GM12878 (cell line): Measurements from ENCODE around the gene PRRG4. TPM values are rescaled to one million over a fixed set of nuclear protein-coding genes. Genes with fewer than 3 reads are reported as not detected.

Experiments
- NFYA ChIP-seq: IDR thresholded peaks from 2 replicates; pipeline ENCODE4 v1.6.1; 2011; ENCODE audit warnings: low read depth, mild to moderate bottlenecking, low read length, improper control_type of control experiment, borderline replicate concordance
- PML ChIP-seq: IDR thresholded peaks from 2 replicates; pipeline ENCODE4 v1.6.1; 2012; ENCODE audit warnings: low read length, inconsistent platforms
- POU2F2 ChIP-seq: IDR thresholded peaks from 3 replicates; pipeline ENCODE4 v1.6.1; 2011; ENCODE audit warnings: low read depth, mild to moderate bottlenecking, low read length, borderline replicate concordance
- ZNF207 ChIP-seq: fragments of 450-650 bp; IDR thresholded peaks from 2 replicates; pipeline ENCODE4 v1.6.1; 2014; ENCODE audit warnings: antibody characterized with exemption, mild to moderate bottlenecking, borderline replicate concordance
- ZNF24 ChIP-seq: fragments of 450-650 bp; IDR thresholded peaks from 2 replicates; pipeline ENCODE4 v1.6.1; 2017; ENCODE audit warnings: antibody characterized with exemption, mild to moderate bottlenecking
- ZNF384 ChIP-seq: IDR thresholded peaks from 2 replicates; pipeline ENCODE4 v1.6.1; 2012; ENCODE audit warnings: low read depth, mild to moderate bottlenecking, low read length, improper control_type of control experiment, borderline replicate concordance
- polyA plus RNA-seq, 11 experiments: library from polyadenylated mRNA; depleted of rRNA in 4 of 11; unstranded in 6 of 11; stranded (reverse) in 5 of 11; fragments of >200 nt; fragmentation: Nextera tagmentation in 4 of 11; fragmentation: Illumina TruSeq in 1 of 11; extraction: Ambion mirVana in 4 of 11; extraction: Trizol in 1 of 11; gene quantifications; 1 replicate in 1 of 11; 2 replicates in 10 of 11; pipeline versions ENCODE4 v1.2.1 to v1.2.3, GENCODE V29; 2011 to 2016; ENCODE audit warnings: inconsistent platforms in 2 of 11, missing spikeins in 2 of 11, low read depth in 1 of 11
- total RNA-seq, 4 experiments: library from RNA; depleted of rRNA in 3 of 4; stranded (reverse); fragments of >200 nt in 3 of 4; fragmentation: Illumina TruSeq in 1 of 4; extraction: Trizol in 1 of 4; gene quantifications; 2 replicates each; pipeline versions ENCODE4 v1.2.1 to v1.2.3, GENCODE V29; 2013 to 2021
- TF ChIP-seq, protein P1 (sequence below): fragments of 450-650 bp; formaldehyde crosslinking; IDR thresholded peaks from 2 replicates; pipeline ENCODE4 v1.4.0; 2020; ENCODE audit warnings: mild to moderate bottlenecking, moderate library complexity
- TF ChIP-seq, protein P2 (sequence below): fragments of 450-650 bp; formaldehyde crosslinking; IDR thresholded peaks from 2 replicates; pipeline ENCODE4 v1.5.0; 2022; ENCODE audit warnings: mild to moderate bottlenecking, missing genetic modification characterization
- TF ChIP-seq, protein P3 (sequence below): fragments of 450-650 bp; IDR thresholded peaks from 2 replicates; pipeline ENCODE4 v1.6.1; 2017; ENCODE audit warnings: low read depth, mild to moderate bottlenecking, moderate library complexity

Gene PRRG4
- total and polyA plus RNA-seq, 10 of the 15 experiments (the other 5 are each of a cell fraction or from before 2014, with no cell fraction given): 0.55 to 4.9 (median 1.9) TPM

GRCh38 chr11:32785262-32785661, 44.5 kb upstream of the PRRG4 start (continued):
- TF ChIP-seq, protein P1, sequence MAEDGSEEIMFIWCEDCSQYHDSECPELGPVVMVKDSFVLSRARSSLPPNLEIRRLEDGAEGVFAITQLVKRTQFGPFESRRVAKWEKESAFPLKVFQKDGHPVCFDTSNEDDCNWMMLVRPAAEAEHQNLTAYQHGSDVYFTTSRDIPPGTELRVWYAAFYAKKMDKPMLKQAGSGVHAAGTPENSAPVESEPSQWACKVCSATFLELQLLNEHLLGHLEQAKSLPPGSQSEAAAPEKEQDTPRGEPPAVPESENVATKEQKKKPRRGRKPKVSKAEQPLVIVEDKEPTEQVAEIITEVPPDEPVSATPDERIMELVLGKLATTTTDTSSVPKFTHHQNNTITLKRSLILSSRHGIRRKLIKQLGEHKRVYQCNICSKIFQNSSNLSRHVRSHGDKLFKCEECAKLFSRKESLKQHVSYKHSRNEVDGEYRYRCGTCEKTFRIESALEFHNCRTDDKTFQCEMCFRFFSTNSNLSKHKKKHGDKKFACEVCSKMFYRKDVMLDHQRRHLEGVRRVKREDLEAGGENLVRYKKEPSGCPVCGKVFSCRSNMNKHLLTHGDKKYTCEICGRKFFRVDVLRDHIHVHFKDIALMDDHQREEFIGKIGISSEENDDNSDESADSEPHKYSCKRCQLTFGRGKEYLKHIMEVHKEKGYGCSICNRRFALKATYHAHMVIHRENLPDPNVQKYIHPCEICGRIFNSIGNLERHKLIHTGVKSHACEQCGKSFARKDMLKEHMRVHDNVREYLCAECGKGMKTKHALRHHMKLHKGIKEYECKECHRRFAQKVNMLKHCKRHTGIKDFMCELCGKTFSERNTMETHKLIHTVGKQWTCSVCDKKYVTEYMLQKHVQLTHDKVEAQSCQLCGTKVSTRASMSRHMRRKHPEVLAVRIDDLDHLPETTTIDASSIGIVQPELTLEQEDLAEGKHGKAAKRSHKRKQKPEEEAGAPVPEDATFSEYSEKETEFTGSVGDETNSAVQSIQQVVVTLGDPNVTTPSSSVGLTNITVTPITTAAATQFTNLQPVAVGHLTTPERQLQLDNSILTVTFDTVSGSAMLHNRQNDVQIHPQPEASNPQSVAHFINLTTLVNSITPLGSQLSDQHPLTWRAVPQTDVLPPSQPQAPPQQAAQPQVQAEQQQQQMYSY (CRISPR knock-in tag): no peak
- TF ChIP-seq, protein P2, sequence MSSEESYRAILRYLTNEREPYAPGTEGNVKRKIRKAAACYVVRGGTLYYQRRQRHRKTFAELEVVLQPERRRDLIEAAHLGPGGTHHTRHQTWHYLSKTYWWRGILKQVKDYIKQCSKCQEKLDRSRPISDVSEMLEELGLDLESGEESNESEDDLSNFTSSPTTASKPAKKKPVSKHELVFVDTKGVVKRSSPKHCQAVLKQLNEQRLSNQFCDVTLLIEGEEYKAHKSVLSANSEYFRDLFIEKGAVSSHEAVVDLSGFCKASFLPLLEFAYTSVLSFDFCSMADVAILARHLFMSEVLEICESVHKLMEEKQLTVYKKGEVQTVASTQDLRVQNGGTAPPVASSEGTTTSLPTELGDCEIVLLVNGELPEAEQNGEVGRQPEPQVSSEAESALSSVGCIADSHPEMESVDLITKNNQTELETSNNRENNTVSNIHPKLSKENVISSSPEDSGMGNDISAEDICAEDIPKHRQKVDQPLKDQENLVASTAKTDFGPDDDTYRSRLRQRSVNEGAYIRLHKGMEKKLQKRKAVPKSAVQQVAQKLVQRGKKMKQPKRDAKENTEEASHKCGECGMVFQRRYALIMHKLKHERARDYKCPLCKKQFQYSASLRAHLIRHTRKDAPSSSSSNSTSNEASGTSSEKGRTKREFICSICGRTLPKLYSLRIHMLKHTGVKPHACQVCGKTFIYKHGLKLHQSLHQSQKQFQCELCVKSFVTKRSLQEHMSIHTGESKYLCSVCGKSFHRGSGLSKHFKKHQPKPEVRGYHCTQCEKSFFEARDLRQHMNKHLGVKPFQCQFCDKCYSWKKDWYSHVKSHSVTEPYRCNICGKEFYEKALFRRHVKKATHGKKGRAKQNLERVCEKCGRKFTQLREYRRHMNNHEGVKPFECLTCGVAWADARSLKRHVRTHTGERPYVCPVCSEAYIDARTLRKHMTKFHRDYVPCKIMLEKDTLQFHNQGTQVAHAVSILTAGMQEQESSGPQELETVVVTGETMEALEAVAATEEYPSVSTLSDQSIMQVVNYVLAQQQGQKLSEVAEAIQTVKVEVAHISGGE (CRISPR knock-in tag): no peak
- TF ChIP-seq NFYA (no peak), ZNF207 (no peak), ZNF384 (no peak), PML (no peak), POU2F2 (no peak), ZNF24 (no peak)
- TF ChIP-seq, protein P3, sequence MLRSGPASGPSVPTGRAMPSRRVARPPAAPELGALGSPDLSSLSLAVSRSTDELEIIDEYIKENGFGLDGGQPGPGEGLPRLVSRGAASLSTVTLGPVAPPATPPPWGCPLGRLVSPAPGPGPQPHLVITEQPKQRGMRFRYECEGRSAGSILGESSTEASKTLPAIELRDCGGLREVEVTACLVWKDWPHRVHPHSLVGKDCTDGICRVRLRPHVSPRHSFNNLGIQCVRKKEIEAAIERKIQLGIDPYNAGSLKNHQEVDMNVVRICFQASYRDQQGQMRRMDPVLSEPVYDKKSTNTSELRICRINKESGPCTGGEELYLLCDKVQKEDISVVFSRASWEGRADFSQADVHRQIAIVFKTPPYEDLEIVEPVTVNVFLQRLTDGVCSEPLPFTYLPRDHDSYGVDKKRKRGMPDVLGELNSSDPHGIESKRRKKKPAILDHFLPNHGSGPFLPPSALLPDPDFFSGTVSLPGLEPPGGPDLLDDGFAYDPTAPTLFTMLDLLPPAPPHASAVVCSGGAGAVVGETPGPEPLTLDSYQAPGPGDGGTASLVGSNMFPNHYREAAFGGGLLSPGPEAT: no peak
